Mucosa of rectum (tissue), 2 donors: ENCODE measurements around the gene ZNF433.
"Not testable (repeated sequence)": the region's sequence is repeated elsewhere in the genome, so short reads cannot be mapped to it uniquely, and the experiment has no call there.

Experiments used
- H3K27ac ChIP-seq, 2 donors: one replicate each; pipeline ENCODE4 v1.7.0; 2013; ENCODE audit warnings: inconsistent platforms in 2 of 2, low read depth in 2 of 2, low read length in 2 of 2
- H3K27me3 ChIP-seq, 2 donors: one replicate each; pipeline ENCODE4 v1.7.0; 2013; ENCODE audit warnings: low read length in 2 of 2; ENCODE audit not compliant: control insufficient read depth in 2 of 2, insufficient read depth in 2 of 2
- H3K36me3 ChIP-seq, 2 donors: one replicate each; pipeline ENCODE4 v1.7.0; 2013; ENCODE audit warnings: low read length in 2 of 2; ENCODE audit not compliant: control insufficient read depth in 2 of 2, insufficient read depth in 2 of 2
- H3K4me1 ChIP-seq, 2 donors: one replicate each; pipeline ENCODE4 v1.7.0; 2013; ENCODE audit warnings: low read length in 2 of 2, mild to moderate bottlenecking in 1 of 2; ENCODE audit not compliant: control insufficient read depth in 2 of 2, insufficient read depth in 2 of 2
- H3K4me3 ChIP-seq, 2 donors: one replicate each; pipeline ENCODE4 v1.7.0; 2013; ENCODE audit warnings: low read length in 2 of 2
- H3K9ac ChIP-seq, 2 donors: one replicate each; pipeline ENCODE4 v1.7.0; 2013; ENCODE audit warnings: low read length in 2 of 2, low read depth in 1 of 2, mild to moderate bottlenecking in 1 of 2
- H3K9me3 ChIP-seq, 2 donors: one replicate each; pipeline ENCODE4 v1.7.0; 2013; ENCODE audit warnings: low read length in 2 of 2; ENCODE audit not compliant: control insufficient read depth in 2 of 2
- donor health status: healthy.
- donor health status: Normal muscosa, but diverticular disease.

ZNF433 gene

GRCh38 chr19:12035220-12036172 is at the start of gene ZNF433:
TSS of gene ZNF433 (minus strand) at chr19:12035679. CDS start at chr19:12035539, 140 bp downstream.
- Histone ChIP-seq H3K27ac (peak within 1 kb of the TSS; percentile 67 to 80), H3K9ac (peak within 1 kb of the TSS; percentile 81 to 94), H3K4me3 (peak within 1 kb of the TSS; percentile 81 to 96), H3K36me3 (no peaks in the 10 kb centered on the region), H3K9me3 (no peaks in the 10 kb centered on the region), H3K27me3 (no peaks in the 10 kb centered on the region), H3K4me1 (peaks cover 5 to 8% of the 10 kb centered on the region in 2 donors)

GRCh38 chr19:12083336-12083735 is 47.9 kb upstream of the ZNF433 start:
- not testable (repeated sequence) for H3K36me3 ChIP-seq, H3K4me3 ChIP-seq, H3K27ac ChIP-seq, H3K4me1 ChIP-seq, H3K27me3 ChIP-seq, H3K9ac ChIP-seq
- H3K9me3 ChIP-seq: peaks cover 19 to 25% of the 10 kb centered on the region in 2 donors

- no peaks in the 10 kb centered on the region for H3K27me3 ChIP-seq
- H3K9me3 ChIP-seq: peaks cover 56 to 67% of the 10 kb centered on the region in 2 donors
- H3K36me3 ChIP-seq: peaks cover 39 to 42% of the 10 kb centered on the region in 2 donors
- peak overlapping the region; percentile 40 to 42 for H3K4me3 ChIP-seq
- no peak overlapping the region for H3K9ac ChIP-seq
- no peaks in the 10 kb centered on the region for H3K4me1 ChIP-seq
- no peak overlapping the region for H3K27ac ChIP-seq
Observed at GRCh38 chr19:12077375-12077774, 41.9 kb upstream of the ZNF433 start.

- H3K9me3 ChIP-seq: peaks cover 62 to 67% of the 10 kb centered on the region in 2 donors
- H3K27ac ChIP-seq, H3K9ac ChIP-seq, H3K27me3 ChIP-seq, H3K4me1 ChIP-seq: not testable (repeated sequence)
- H3K4me3 ChIP-seq: peak overlapping the region; percentile 24 to 40
- peaks cover 39 to 42% of the 10 kb centered on the region in 2 donors for H3K36me3 ChIP-seq
Observed at GRCh38 chr19:12076331-12076730, 40.9 kb upstream of the ZNF433 start.

- Histone ChIP-seq H3K36me3 (peaks cover 42% of the 10 kb centered on the region in 2 donors), H3K27me3 (no peaks in the 10 kb centered on the region), H3K9ac (no peak overlapping the region), H3K4me3 (peak overlapping the region; percentile 11 to 40), H3K27ac (no peak overlapping the region), H3K4me1 (no peaks in the 10 kb centered on the region), H3K9me3 (peaks cover 64 to 66% of the 10 kb centered on the region in 2 donors)
Observed at GRCh38 chr19:12075538-12076139, 40.2 kb upstream of the ZNF433 start.

GRCh38 chr19:12064590-12065538 is 29.4 kb upstream of the ZNF433 start, which contains the start of gene ZNF844:
TSS of gene ZNF844 (plus strand) at chr19:12064731. CDS start at chr19:12064874, 143 bp downstream.
- Histone ChIP-seq H3K27ac (peak within 1 kb of the TSS; percentile 88 to 92), H3K9ac (peak within 1 kb of the TSS; percentile 86 to 97), H3K9me3 (peaks cover 2 to 4% of the 10 kb centered on the region in 2 donors), H3K4me1 (peaks cover 4 to 8% of the 10 kb centered on the region in 2 donors), H3K27me3 (no peaks in the 10 kb centered on the region), H3K36me3 (peaks cover 0 to 3% of the 10 kb centered on the region in 2 donors), H3K4me3 (peak within 1 kb of the TSS; percentile 82 to 96)

- Histone ChIP-seq H3K4me1 (peaks cover 4 to 6% of the 10 kb centered on the region in 2 donors), H3K36me3 (no peaks in the 10 kb centered on the region), H3K4me3 (no peak overlapping the region), H3K9me3 (no peaks in the 10 kb centered on the region), H3K27me3 (no peaks in the 10 kb centered on the region), H3K9ac (no peak overlapping the region), H3K27ac (no peak overlapping the region)
Observed at GRCh38 chr19:12055784-12056183, 20.3 kb upstream of the ZNF433 start.

GRCh38 chr19:12052497-12053169 is 17.2 kb upstream of the ZNF433 start, which contains the start of gene ZNF878:
TSS of gene ZNF878 (minus strand) at chr19:12052961. CDS start at chr19:12052801, 160 bp downstream.
- H3K4me1 ChIP-seq: peaks cover 4 to 6% of the 10 kb centered on the region in 2 donors
- peak within 1 kb of the TSS; percentile 65 to 72 for H3K9ac ChIP-seq
- peak within 1 kb of the TSS; percentile 76 to 85 for H3K4me3 ChIP-seq
- no peaks in the 10 kb centered on the region for H3K36me3 ChIP-seq
- H3K27ac ChIP-seq: peak within 1 kb of the TSS; percentile 19 to 67
- no peaks in the 10 kb centered on the region for H3K27me3 ChIP-seq
- H3K9me3 ChIP-seq: no peaks in the 10 kb centered on the region

GRCh38 chr19:12052091-12052496 is 16.6 kb upstream of the ZNF433 start:
- peaks cover 4 to 6% of the 10 kb centered on the region in 2 donors for H3K4me1 ChIP-seq
- no peaks in the 10 kb centered on the region for H3K27me3 ChIP-seq
- peak overlapping the region; percentile 76 to 85 for H3K4me3 ChIP-seq
- H3K27ac ChIP-seq: peak overlapping the region in 1 of 2 donors; percentile 19
- peak overlapping the region; percentile 15 to 65 for H3K9ac ChIP-seq
- H3K9me3 ChIP-seq: no peaks in the 10 kb centered on the region
- no peaks in the 10 kb centered on the region for H3K36me3 ChIP-seq
